ENCODE results near the gene FBN2. TPM values are rescaled to one million over a fixed set of nuclear protein-coding genes. Genes with fewer than 3 reads are reported as not detected.

FBN2 gene
- total and polyA plus RNA-seq, 2 experiments from 2014 or later, result 725 to 2,094 TPM

DNA sequence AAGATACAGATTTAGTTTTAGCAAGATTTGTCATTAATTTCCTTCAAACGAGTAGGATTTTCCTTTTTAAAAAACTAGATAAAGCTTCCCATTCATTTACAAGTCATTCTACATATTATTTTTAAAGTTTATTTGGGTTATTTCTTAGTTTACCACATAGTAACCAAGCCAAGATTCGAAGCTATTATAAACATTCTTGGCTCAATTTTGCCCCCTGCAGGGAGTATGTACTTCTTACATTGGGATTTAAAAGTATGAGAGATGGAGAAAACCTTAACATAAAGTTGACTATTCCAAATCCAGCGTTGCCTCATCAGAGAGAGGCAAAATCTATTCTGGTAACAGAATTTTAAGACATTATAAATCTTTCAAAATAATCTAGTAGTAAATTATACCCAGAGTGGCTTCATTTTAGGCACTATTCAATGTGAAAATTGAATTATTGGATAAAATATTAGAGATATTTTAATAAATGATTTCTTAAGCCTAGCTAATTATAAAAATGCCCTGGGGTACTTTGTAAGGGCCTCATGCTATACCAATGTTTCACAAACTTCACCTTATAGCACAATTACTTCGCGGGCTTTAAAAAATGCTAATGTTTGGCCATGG, 39.1 kb downstream of the FBN2 start:
- Histone ChIP-seq H3K36me3 (peaks cover 35% of the 10 kb centered on the region), H3K27ac (peak overlapping the region; percentile 84), H3K9me3 (ENCODE audit: low read depth) (no peaks in the 10 kb centered on the region), H3K4me3 (no peak overlapping the region), H3K4me1 (ENCODE audit: low read depth) (peaks cover 92% of the 10 kb centered on the region), H3K27me3 (no peaks in the 10 kb centered on the region)
- DNase-seq (ENCODE audit: low read depth in 1 of 2, low spot score in 1 of 2), result peak; percentile 64 to 84
- TF ChIP-seq CTCF (IDR thresholded peaks at IDR 0.05; ENCODE audit: low read depth, low read length), result peak; percentile 56

DNA sequence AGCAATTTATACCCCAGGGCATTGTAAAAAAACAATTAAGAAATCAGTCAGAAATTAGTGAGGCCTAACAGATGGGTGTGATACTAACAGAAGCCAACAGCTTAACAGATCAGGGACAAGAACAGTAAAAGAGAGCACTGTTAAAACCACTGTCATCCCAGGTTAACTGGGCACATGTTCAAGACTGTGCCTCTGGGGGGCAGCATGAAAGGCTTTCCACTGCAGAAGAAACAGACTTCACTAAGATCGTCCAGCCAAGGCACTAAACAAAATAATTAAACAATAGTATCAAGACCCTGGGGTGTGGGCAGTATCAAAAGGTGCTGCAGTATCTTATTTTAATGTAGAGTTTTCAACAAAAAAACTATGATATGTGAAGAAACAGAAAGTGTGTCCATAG, 43.5 kb downstream of the FBN2 start:
- Histone ChIP-seq H3K4me3 (peak overlapping the region; percentile 2), H3K36me3 (peaks cover 49% of the 10 kb centered on the region), H3K27me3 (no peaks in the 10 kb centered on the region), H3K9me3 (ENCODE audit: low read depth) (no peaks in the 10 kb centered on the region), H3K27ac (peak overlapping the region; percentile 84), H3K4me1 (ENCODE audit: low read depth) (peaks cover 82% of the 10 kb centered on the region)
- no peak for DNase-seq (ENCODE audit: low read depth in 1 of 2, low spot score in 1 of 2)
- TF ChIP-seq CTCF (IDR thresholded peaks at IDR 0.05; ENCODE audit: low read depth, low read length), result peak; percentile 23

DNA sequence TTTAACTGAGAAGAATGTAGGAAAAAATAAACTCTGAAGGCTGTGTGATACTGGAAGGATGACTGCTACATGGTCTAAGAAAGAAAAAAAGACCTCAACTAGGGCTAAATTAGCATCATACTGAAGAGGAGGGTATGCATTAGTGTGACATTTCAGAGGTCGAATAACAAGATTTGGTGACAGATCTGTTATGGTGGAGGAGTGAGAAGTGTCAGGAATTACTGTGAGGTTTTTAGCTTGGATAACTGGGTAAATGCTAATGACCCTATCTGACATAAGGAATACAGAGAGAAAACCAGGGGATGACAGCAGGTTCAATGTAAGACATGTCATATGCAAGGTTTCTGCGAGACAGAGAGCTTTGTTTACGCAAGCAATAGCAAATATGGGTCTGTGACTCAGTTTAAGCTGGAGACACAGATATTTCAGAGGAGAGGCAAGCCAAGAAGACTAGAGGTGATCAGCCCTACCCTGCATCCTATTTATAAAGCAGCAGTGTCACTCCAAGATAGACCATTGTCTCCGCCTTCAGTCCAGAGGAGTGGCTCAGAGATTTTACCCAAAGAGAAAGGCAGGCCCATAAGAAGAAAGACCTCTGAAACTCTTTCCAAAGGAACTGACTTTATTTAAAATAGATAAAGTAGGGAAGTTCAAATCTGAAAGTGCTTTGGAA, 44.3 kb downstream of the FBN2 start:
- no peak for TF ChIP-seq CTCF (IDR thresholded peaks at IDR 0.05; ENCODE audit: low read depth, low read length)

DNA sequence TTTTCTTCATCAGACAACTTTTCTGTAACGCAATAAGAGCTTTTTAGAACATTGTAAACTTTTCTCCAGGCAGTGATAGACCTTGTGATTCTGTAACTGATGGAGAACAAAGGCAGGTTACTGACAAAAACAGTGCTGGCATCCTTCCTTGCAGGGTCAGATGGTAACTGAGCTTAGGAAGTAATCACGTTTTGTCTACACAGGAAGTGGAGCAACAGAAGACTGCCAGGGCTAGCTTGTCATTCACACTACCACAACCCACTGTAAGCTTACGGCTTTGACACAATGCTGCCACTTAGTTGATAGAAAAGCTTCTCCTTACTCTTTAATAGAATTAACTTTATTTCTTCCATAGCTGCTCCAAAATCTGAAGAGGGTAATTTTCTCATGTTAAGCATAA, 46.8 kb downstream of the FBN2 start:
- no peak overlapping the region for H3K4me3 ChIP-seq
- DNase-seq (ENCODE audit: low read depth in 1 of 2, low spot score in 1 of 2), result peak in 1 of 2 donors; percentile 52
- H3K9me3 ChIP-seq (ENCODE audit: low read depth), result no peaks in the 10 kb centered on the region
- peaks cover 53% of the 10 kb centered on the region for H3K4me1 ChIP-seq (ENCODE audit: low read depth)
- peaks cover 55% of the 10 kb centered on the region for H3K36me3 ChIP-seq
- H3K27ac ChIP-seq, result peak overlapping the region; percentile 79
- TF ChIP-seq CTCF (IDR thresholded peaks at IDR 0.05; ENCODE audit: low read depth, low read length), result no peak
- H3K27me3 ChIP-seq, result no peaks in the 10 kb centered on the region

More for the DNA sequence above, 44.3 kb downstream of the FBN2 start:
- no peak overlapping the region for H3K4me3 ChIP-seq
- no peak for DNase-seq (ENCODE audit: low read depth in 1 of 2, low spot score in 1 of 2)
- H3K27ac ChIP-seq, result peak overlapping the region; percentile 84
- no peaks in the 10 kb centered on the region for H3K27me3 ChIP-seq
- H3K4me1 ChIP-seq (ENCODE audit: low read depth), result peaks cover 75% of the 10 kb centered on the region
- H3K36me3 ChIP-seq, result peaks cover 51% of the 10 kb centered on the region
- H3K9me3 ChIP-seq (ENCODE audit: low read depth), result no peaks in the 10 kb centered on the region

GRCh38 chr5:128490761-128491160, 47.3 kb downstream of the FBN2 start:
- TF ChIP-seq CTCF (IDR thresholded peaks at IDR 0.05; ENCODE audit: low read depth, low read length), result no peak
- DNase-seq (ENCODE audit: low read depth in 1 of 2, low spot score in 1 of 2), result no peak
- H3K27me3 ChIP-seq, result no peaks in the 10 kb centered on the region
- H3K27ac ChIP-seq, result peak overlapping the region; percentile 79
- no peak overlapping the region for H3K4me3 ChIP-seq
- H3K9me3 ChIP-seq (ENCODE audit: low read depth), result no peaks in the 10 kb centered on the region
- peaks cover 59% of the 10 kb centered on the region for H3K36me3 ChIP-seq
- peaks cover 48% of the 10 kb centered on the region for H3K4me1 ChIP-seq (ENCODE audit: low read depth)

Measured in cardiac muscle cell (in vitro differentiated cells and primary cell).